RWPE2 (cell line): ENCODE results near the gene RNF130.
"Not testable (repeated sequence)": the region's sequence is repeated elsewhere in the genome, so short reads cannot be mapped to it uniquely, and the experiment has no call there.

ENCODE experiments used
- ATAC-seq: fragments of 200-7000 bp; cut with Tn5 transposase; 3 replicates; pipeline ENCODE4 v1.9.1; 2021; ENCODE audit warnings: low read depth
- DNase-seq: peaks from one replicate; pipeline ENCODE4 v3.0.0-alpha.2; 2020; ENCODE audit warnings: low spot score
- H3K27ac ChIP-seq: fragments of 450-650 bp; 2 replicates; pipeline ENCODE4 v1.5.1; 2017; ENCODE audit warnings: mild to moderate bottlenecking; ENCODE audit not compliant: poor library complexity, severe bottlenecking
- H3K27me3 ChIP-seq: fragments of 250-450 bp; sonication (Bioruptor Pico); 2 replicates; pipeline ENCODE4 v1.5.1; 2021; ENCODE audit warnings: mild to moderate bottlenecking, moderate library complexity; ENCODE audit not compliant: insufficient read depth, poor library complexity, severe bottlenecking
- H3K36me3 ChIP-seq: fragments of 250-450 bp; sonication (Bioruptor Pico); 2 replicates; pipeline ENCODE4 v1.5.1; 2020; ENCODE audit warnings: low read depth, mild to moderate bottlenecking, moderate library complexity
- H3K4me1 ChIP-seq: fragments of 250-450 bp; sonication (Bioruptor Pico); 2 replicates; pipeline ENCODE4 v1.5.1; 2021; ENCODE audit warnings: mild to moderate bottlenecking, moderate library complexity; ENCODE audit not compliant: insufficient read depth, poor library complexity, severe bottlenecking
- H3K4me3 ChIP-seq: fragments of 250-450 bp; sonication (Bioruptor Pico); 2 replicates; pipeline ENCODE4 v1.5.1; 2021; ENCODE audit warnings: mild to moderate bottlenecking, moderate library complexity; ENCODE audit not compliant: severe bottlenecking
- H3K9me3 ChIP-seq: fragments of 250-450 bp; sonication (Bioruptor Pico); 2 replicates; pipeline ENCODE4 v1.5.1; 2021; ENCODE audit warnings: mild to moderate bottlenecking, moderate library complexity; ENCODE audit not compliant: severe bottlenecking
- CTCF ChIP-seq: fragments of 450-650 bp; IDR thresholded peaks from one replicate; pipeline ENCODE4 v1.5.1; 2017; ENCODE audit warnings: mild to moderate bottlenecking, moderate library complexity; ENCODE audit not compliant: poor library complexity, severe bottlenecking

The RNF130 gene

GRCh38 chr5:179959641-179960040 is 111.9 kb downstream of the RNF130 start:
- DNase-seq: no peak
- no peak overlapping the region for H3K27ac ChIP-seq
- no peak for TF ChIP-seq CTCF
- H3K4me1 ChIP-seq: no peaks in the 10 kb centered on the region
- H3K36me3 ChIP-seq: no peaks in the 10 kb centered on the region
- H3K4me3 ChIP-seq: no peak overlapping the region
- no peaks in the 10 kb centered on the region for H3K27me3 ChIP-seq
- no peak for ATAC-seq
- no peaks in the 10 kb centered on the region for H3K9me3 ChIP-seq

GRCh38 chr5:179959118-179959517 is 112.4 kb downstream of the RNF130 start:
- H3K4me3 ChIP-seq, H3K4me1 ChIP-seq, DNase-seq, H3K9me3 ChIP-seq, H3K27ac ChIP-seq, ATAC-seq, H3K27me3 ChIP-seq, H3K36me3 ChIP-seq: not testable (repeated sequence)

GRCh38 chr5:179955630-179956029 is 115.9 kb downstream of the RNF130 start:
- DNase-seq: no peak
- H3K9me3 ChIP-seq: no peaks in the 10 kb centered on the region
- no peaks in the 10 kb centered on the region for H3K27me3 ChIP-seq
- no peak overlapping the region for H3K4me3 ChIP-seq
- no peak for TF ChIP-seq CTCF
- no peak for ATAC-seq
- H3K27ac ChIP-seq: no peak overlapping the region
- H3K4me1 ChIP-seq: no peaks in the 10 kb centered on the region
- no peaks in the 10 kb centered on the region for H3K36me3 ChIP-seq

- DNase-seq: no peak
- Histone ChIP-seq H3K36me3 (no peaks in the 10 kb centered on the region), H3K4me1 (no peaks in the 10 kb centered on the region), H3K27ac (no peak overlapping the region), H3K4me3 (no peak overlapping the region), H3K9me3 (no peaks in the 10 kb centered on the region), H3K27me3 (no peaks in the 10 kb centered on the region)
- no peak for ATAC-seq
- no peak for TF ChIP-seq CTCF
Measured at GRCh38 chr5:179955062-179955461, 116.5 kb downstream of the RNF130 start.

- Histone ChIP-seq H3K27ac (no peak overlapping the region), H3K36me3 (no peaks in the 10 kb centered on the region), H3K4me3 (no peak overlapping the region), H3K4me1 (no peaks in the 10 kb centered on the region), H3K9me3 (no peaks in the 10 kb centered on the region), H3K27me3 (no peaks in the 10 kb centered on the region)
- DNase-seq (no peak), ATAC-seq (no peak)
- no peak for TF ChIP-seq CTCF
Measured at GRCh38 chr5:179954434-179954833, 117.1 kb downstream of the RNF130 start.
